Mammary epithelial cell (primary cell): ENCODE data around the gene TRIL.

Source experiments
- EZH2 ChIP-seq: IDR thresholded peaks from 2 replicates; pipeline ENCODE4 v1.6.1; 2012; ENCODE audit warnings: low read length, inconsistent platforms, borderline replicate concordance
- TF ChIP-seq, protein P1 (sequence below), 2 donors: IDR thresholded peaks in 1 of 2; conservative IDR thresholded peaks in 1 of 2; 2 replicates each; pipeline ENCODE4 v1.5.1; 2011 to 2012; ENCODE audit warnings: inconsistent platforms in 2 of 2, low read length in 2 of 2, mild to moderate bottlenecking in 2 of 2, control low read depth in 1 of 2, low read depth in 1 of 2; ENCODE audit not compliant: insufficient read depth in 1 of 2; ENCODE audit errors: extremely low read depth in 1 of 2

DNA sequence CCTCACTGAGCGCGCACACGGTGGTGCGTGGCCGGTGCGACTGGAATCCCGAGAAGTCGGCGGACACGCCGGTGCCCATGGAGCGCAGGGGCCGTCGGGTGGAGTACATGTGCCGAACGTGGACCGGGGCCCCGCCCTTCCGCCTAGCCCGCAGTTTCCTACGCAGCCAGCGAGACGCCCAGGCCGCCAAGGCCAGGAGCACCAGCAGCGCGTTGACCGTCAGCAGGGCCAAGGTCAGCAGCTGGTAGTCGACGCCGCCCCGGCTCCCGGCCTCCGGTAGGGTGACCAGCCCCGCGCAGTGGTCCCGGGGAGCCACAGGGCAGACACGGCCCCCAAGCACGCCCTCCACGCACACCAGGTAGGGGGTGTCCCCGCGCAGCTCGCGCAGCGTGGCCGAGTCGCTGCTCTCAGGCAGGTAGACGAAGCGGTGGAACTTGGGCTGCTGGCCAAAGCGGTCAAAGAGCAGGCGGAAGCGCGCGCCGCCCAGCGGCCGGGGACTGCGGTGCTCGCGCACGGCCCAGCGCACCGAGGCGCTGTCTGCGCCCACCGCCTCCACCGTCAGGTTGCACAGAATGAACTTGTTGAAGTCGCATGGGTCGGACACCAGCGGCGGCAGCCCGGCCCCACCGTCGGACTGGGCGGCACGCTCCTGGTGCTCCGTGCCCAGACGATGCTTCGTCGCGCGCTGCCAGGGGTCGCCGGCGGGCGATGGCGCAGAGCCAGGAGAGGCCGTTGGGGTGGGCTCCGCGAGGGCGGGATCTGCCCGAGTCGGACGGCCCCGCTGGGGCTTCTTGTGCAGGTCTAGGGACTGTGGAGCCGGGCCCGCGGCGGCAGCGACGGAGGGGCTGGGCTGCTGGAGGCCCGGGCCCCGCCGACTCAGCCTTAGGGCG, 2.2 kb downstream of the TRIL start:
- TF ChIP-seq, protein P1, sequence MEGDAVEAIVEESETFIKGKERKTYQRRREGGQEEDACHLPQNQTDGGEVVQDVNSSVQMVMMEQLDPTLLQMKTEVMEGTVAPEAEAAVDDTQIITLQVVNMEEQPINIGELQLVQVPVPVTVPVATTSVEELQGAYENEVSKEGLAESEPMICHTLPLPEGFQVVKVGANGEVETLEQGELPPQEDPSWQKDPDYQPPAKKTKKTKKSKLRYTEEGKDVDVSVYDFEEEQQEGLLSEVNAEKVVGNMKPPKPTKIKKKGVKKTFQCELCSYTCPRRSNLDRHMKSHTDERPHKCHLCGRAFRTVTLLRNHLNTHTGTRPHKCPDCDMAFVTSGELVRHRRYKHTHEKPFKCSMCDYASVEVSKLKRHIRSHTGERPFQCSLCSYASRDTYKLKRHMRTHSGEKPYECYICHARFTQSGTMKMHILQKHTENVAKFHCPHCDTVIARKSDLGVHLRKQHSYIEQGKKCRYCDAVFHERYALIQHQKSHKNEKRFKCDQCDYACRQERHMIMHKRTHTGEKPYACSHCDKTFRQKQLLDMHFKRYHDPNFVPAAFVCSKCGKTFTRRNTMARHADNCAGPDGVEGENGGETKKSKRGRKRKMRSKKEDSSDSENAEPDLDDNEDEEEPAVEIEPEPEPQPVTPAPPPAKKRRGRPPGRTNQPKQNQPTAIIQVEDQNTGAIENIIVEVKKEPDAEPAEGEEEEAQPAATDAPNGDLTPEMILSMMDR (conservative IDR thresholded peaks at IDR 0.05 in 1 of 2, IDR thresholded peaks at IDR 0.05 in 1 of 2; ENCODE audit: extremely low read depth in 1 of 2, insufficient read depth in 1 of 2, low read depth in 1 of 2, low read length in 2 of 2) = peak; percentile 57 to 77
- TF ChIP-seq EZH2 = peak; percentile 50
